SK-N-SH (cell line): ENCODE data around the gene NAALADL2. TPM values are rescaled to one million over a fixed set of nuclear protein-coding genes. Genes with fewer than 3 reads are reported as not detected.

Experiments
- CTCF ChIA-PET: fragments of 300-600, 350-600 bp; formaldehyde crosslinking; extraction: SDS; loops from one replicate; lab custom pipeline; 2021; lab: Yijun Ruan, JAX
- POLR2A ChIA-PET: fragments of 350-600 bp; sonication (Branson Sonifier 250); formaldehyde crosslinking; extraction: SDS; loops from one replicate; lab custom pipeline; 2020; ENCODE audit warnings: antibody characterized with exemption, inconsistent platforms; lab: Yijun Ruan, JAX
- DNase-seq: peaks from one replicate; pipeline ENCODE4 v3.0.0; 2012
- H2AFZ ChIP-seq: fragments of 200-600 bp; sonication (generic); 2 replicates; pipeline ENCODE4 v1.8.1; 2016; ENCODE audit warnings: antibody characterized with exemption, mild to moderate bottlenecking, low read depth
- H3F3A ChIP-seq: fragments of 200-600 bp; sonication (generic); replicated peaks from 2 replicates; pipeline ENCODE3; 2016; ENCODE audit warnings: antibody characterized with exemption, mild to moderate bottlenecking; ENCODE audit not compliant: insufficient read depth
- H3K27ac ChIP-seq, 2 experiments: fragments of 200-500 bp in 1 of 2; fragments of 200-600 bp in 1 of 2; sonication (Bioruptor generic) in 1 of 2; sonication (generic), shearing (Covaris generic) in 1 of 2; 2 replicates each; pipeline versions ENCODE4 v1.5.1 to v1.6.1; 2014 to 2016; ENCODE audit warnings: low read depth in 2 of 2, inconsistent platforms in 1 of 2, low read length in 1 of 2, mild to moderate bottlenecking in 1 of 2, mixed read lengths in 1 of 2
- H3K27me3 ChIP-seq: fragments of 200-600 bp; sonication (generic), shearing (Covaris generic); 2 replicates; pipeline ENCODE4 v1.6.1; 2016; ENCODE audit warnings: mixed run types; ENCODE audit not compliant: insufficient read depth
- H3K36me3 ChIP-seq, 2 experiments: fragments of 200-500 bp in 1 of 2; fragments of 200-600 bp in 1 of 2; sonication (Bioruptor generic) in 1 of 2; sonication (generic) in 1 of 2; replicated peaks in 1 of 2; 2 replicates each; pipeline versions ENCODE3 to v1.5.1; 2014 to 2016; ENCODE audit warnings: low read length in 1 of 2, mild to moderate bottlenecking in 1 of 2; ENCODE audit not compliant: insufficient read depth in 2 of 2, control insufficient read depth in 1 of 2
- H3K4me1 ChIP-seq, 2 experiments: fragments of 200-500 bp in 1 of 2; fragments of 200-600 bp in 1 of 2; sonication (Bioruptor generic) in 1 of 2; sonication (generic), shearing (Covaris generic) in 1 of 2; 2 replicates each; pipeline versions ENCODE4 v1.5.1 to v1.6.1; 2014 to 2016; ENCODE audit warnings: low read depth in 1 of 2, low read length in 1 of 2, mixed run types in 1 of 2; ENCODE audit not compliant: insufficient read depth in 2 of 2, control insufficient read depth in 1 of 2
- H3K4me2 ChIP-seq: fragments of 200-600 bp; sonication (generic), shearing (Covaris generic); 2 replicates; pipeline ENCODE4 v1.6.1; 2017; ENCODE audit warnings: mixed run types
- H3K4me3 ChIP-seq, 2 experiments: fragments of 200-500 bp in 1 of 2; fragments of 200-600 bp in 1 of 2; sonication (Bioruptor generic) in 1 of 2; sonication (generic), shearing (Covaris generic) in 1 of 2; 2 replicates each; pipeline versions ENCODE4 v1.5.1 to v1.8.1; 2014 to 2016; ENCODE audit warnings: low read depth in 2 of 2, inconsistent platforms in 1 of 2, low read length in 1 of 2, mild to moderate bottlenecking in 1 of 2, mixed read lengths in 1 of 2, moderate library complexity in 1 of 2
- H3K79me2 ChIP-seq: fragments of 200-600 bp; sonication (generic); 2 replicates; pipeline ENCODE4 v1.8.1; 2017; ENCODE audit warnings: mild to moderate bottlenecking; ENCODE audit not compliant: insufficient read depth
- H3K9ac ChIP-seq: fragments of 200-600 bp; sonication (generic); 2 replicates; pipeline ENCODE4 v1.6.1; 2017; ENCODE audit warnings: mixed run types
- H3K9me2 ChIP-seq: fragments of 200-600 bp; sonication (generic); 2 replicates; pipeline ENCODE4 v1.6.1; 2017; ENCODE audit warnings: mixed run types
- H3K9me3 ChIP-seq: fragments of 200-600 bp; sonication (generic); 2 replicates; pipeline ENCODE4 v1.6.1; 2017; ENCODE audit warnings: mixed run types, mild to moderate bottlenecking, moderate library complexity
- H4K20me1 ChIP-seq: fragments of 200-600 bp; sonication (generic); 2 replicates; pipeline ENCODE4 v1.6.1; 2017; ENCODE audit warnings: mild to moderate bottlenecking, mixed run types; ENCODE audit not compliant: insufficient read depth
- CTCF ChIP-seq: fragments of 200-600 bp; sonication (generic); IDR thresholded peaks from 2 replicates; pipeline ENCODE4 v1.6.1; 2017; ENCODE audit warnings: antibody characterized with exemption, mild to moderate bottlenecking, moderate library complexity
- ELF1 ChIP-seq: IDR thresholded peaks from 2 replicates; pipeline ENCODE4 v1.4.0; 2012
- EZH2phosphoT487 ChIP-seq: fragments of 200-600 bp; sonication (generic); IDR thresholded peaks from 2 replicates; pipeline ENCODE4 v1.6.1; 2017; ENCODE audit warnings: low read depth, mixed run types, mild to moderate bottlenecking, antibody characterized with exemption, moderate library complexity, borderline replicate concordance
- GABPA ChIP-seq: IDR thresholded peaks from 2 replicates; pipeline ENCODE4 v1.4.0; 2012; ENCODE audit warnings: low read depth, mild to moderate bottlenecking
- MXI1 ChIP-seq: IDR thresholded peaks from 2 replicates; pipeline ENCODE4 v1.6.1; 2012; ENCODE audit warnings: mild to moderate bottlenecking, low read depth, low read length, improper control_type of control experiment
- NRF1 ChIP-seq: IDR thresholded peaks from 2 replicates; pipeline ENCODE4 v1.6.1; 2012; ENCODE audit warnings: low read depth, mild to moderate bottlenecking, low read length
- PBX3 ChIP-seq: IDR thresholded peaks from 2 replicates; pipeline ENCODE4; 2012
- RAD21 ChIP-seq: IDR thresholded peaks from 2 replicates; pipeline ENCODE4 v1.6.1; 2012; ENCODE audit warnings: mild to moderate bottlenecking, low read length
- RCOR1 ChIP-seq: fragments of 150-350 bp; IDR thresholded peaks from 2 replicates; pipeline ENCODE4 v1.6.1; 2017; ENCODE audit warnings: antibody characterized with exemption, low read length
- REST ChIP-seq: IDR thresholded peaks from 2 replicates; pipeline ENCODE4 v1.6.1; 2012; ENCODE audit warnings: mild to moderate bottlenecking, low read depth, low read length, moderate library complexity
- TEAD4 ChIP-seq: IDR thresholded peaks from 2 replicates; pipeline ENCODE4 v1.4.0; 2012; ENCODE audit warnings: mild to moderate bottlenecking, borderline replicate concordance; ENCODE audit not compliant: insufficient read depth
- USF2 ChIP-seq: fragments of 150-350 bp; IDR thresholded peaks from 2 replicates; pipeline ENCODE4 v1.6.1; 2017; ENCODE audit warnings: antibody characterized with exemption, low read length, low read depth, borderline replicate concordance
- WGBS: methylation state at CpG from one replicate; pipeline ENCODE4 v1.1.6; 2017; ENCODE audit warnings: low lambda C conversion rate; 5-methylcytosine and 5-hydroxymethylcytosine counted together
- polyA plus RNA-seq, 3 experiments: library from polyadenylated mRNA; depleted of rRNA; stranded (reverse); fragments of >200 nt; gene quantifications; 2 replicates each; pipeline ENCODE4 v1.2.3, GENCODE V29; 2012

The NAALADL2 gene
- polyA plus RNA-seq, 1 of the 3 experiments (the other 2 are of a cell fraction): 1.2 TPM

GRCh38 chr3:175558261-175558660, 699.1 kb downstream of the NAALADL2 start:
- H3F3A ChIP-seq: no peaks in the 10 kb centered on the region
- no peaks in the 10 kb centered on the region for H3K36me3 ChIP-seq
- TF ChIP-seq ELF1 (no peak), REST (no peak), USF2 (no peak), CTCF (no peak), TEAD4 (no peak), MXI1 (no peak), RCOR1 (no peak), PBX3 (no peak), EZH2phosphoT487 (no peak), GABPA (no peak), NRF1 (no peak), RAD21 (no peak)
- TF ChIP-seq, all 33 proteins: peak for 0
- Histone ChIP-seq H3K9me3 (no peaks in the 10 kb centered on the region), H3K27ac (no peak overlapping the region), H3K9me2 (no peaks in the 10 kb centered on the region), H3K9ac (no peak overlapping the region), H3K4me3 (no peak overlapping the region), H3K4me1 (no peaks in the 10 kb centered on the region), H3K27me3 (no peaks in the 10 kb centered on the region), H3K79me2 (no peaks in the 10 kb centered on the region), H2AFZ (no peak overlapping the region), H3K4me2 (no peak overlapping the region), H4K20me1 (no peaks in the 10 kb centered on the region)
- 65% methylated on average over 1 of the region's 1 CpG for WGBS
- CTCF ChIA-PET: no interaction called here
- DNase-seq: no peak
- POLR2A ChIA-PET: no interaction called here
